Stimulated activated CD4-positive, alpha-beta T cell treated with anti-CD3 and anti-CD28 coated beads, Interleukin-4, amount 100 ng/mL, for 1 hour (primary cell): ENCODE data around the gene DAPK1.

Experiments
- DNase-seq: peaks from one replicate; pipeline ENCODE4 v3.0.0-alpha.2; 2020

The DAPK1 gene

DNA sequence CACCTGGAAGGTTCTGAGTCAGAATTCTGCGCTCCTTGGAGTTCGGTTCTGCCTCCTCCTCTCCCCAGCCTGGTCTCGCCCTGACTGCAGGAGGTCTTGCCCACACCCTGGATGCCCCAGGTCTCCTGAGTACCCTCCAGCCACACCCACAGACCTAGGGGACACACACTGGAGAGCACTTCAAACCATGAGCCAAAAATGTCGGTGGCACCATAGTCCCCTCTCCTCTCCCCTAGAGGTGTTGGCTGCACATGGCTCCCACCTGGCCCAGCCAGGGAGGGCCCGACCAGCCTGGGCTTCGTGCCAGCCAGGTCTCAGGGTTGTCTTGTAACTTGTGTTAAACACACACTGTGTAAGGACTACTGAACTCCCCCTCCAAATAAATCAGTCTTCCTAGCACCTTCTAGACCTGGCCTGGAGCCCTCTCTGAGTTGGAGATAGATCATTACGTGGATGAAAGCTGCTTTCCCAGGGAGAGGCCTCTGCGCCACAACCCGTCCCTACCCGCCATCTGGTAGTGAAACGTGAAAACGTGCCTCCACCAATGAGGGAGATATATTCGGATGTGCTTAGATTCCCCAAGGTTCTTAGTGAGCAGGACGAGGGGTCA is 178.3 kb downstream of the DAPK1 start:
- no peak for DNase-seq

DNA sequence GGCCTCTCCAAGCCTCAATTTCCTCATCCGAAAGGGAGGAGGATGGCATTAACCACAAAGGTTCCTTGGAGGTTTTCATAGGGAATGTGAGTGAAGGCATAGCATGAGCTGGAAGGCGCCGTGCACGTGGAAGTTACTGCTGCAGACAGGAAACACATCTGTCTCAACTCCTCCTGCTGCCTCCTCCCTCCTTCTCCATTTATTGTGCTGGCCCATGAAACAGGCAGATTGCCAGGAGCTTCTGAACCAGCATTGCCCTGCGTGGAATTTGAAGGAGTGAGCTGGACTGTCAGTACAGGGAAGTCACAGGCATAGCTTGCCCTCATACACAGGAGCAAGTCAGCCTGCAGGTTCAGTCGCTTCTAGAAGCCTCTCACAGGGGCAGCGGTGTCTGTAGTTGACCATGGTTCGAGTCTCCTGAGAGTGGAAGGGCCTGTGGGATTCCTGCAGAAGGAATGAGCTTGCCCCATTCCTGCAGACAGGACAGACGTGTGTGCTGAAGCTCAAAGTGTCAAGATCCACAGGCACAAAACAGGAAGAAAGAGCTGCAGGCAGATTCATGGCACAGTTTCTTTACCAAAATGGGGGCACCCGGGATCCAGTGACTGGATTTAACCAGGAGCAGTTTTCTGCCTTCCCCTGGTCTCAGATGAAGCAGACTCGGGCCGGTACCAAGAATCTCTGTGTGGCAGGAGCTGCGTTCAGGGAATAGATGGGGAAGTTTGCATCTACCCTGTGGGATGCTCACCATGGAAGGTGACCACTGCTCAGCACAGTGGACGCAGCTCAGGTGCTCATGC is 179.5 kb downstream of the DAPK1 start:
- DNase-seq: no peak

DNA sequence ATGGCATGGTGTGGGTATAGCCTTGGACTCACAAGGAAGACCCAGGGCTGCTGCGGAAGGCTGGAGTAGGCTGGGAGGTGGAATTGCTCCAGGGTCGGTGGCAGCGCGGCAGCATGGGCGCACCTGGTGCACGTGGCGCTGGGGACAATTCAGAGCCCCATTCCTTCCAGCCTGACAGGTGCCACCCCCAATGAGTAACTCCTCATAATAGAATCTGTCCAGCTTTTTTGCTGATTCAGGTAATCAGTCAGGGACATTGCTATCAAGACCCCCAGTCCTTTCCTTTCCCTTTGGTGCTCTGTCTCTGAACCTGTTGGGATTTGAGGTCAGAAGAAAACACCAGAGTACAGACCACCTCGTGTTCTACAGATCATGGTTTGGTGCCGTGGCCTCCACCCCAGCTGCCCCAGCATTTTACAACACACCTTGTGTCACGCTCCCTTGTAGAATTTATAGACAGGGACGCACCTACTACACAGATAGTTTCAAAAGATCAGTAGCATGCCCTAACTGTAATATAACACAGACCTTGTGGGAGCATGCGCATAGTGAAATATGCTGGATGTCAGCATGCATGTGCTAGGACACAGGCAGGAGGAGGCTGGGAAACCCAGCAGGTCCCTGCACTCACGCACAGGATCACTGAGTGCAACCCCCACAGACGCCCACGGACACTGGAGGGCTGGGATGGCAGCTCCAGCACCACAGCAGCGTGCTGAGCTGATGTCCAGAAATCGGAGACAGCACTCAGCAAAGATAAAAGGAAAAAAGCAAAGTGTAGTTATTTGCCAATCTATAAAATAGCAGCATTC is 180.3 kb downstream of the DAPK1 start:
- no peak for DNase-seq

DNA sequence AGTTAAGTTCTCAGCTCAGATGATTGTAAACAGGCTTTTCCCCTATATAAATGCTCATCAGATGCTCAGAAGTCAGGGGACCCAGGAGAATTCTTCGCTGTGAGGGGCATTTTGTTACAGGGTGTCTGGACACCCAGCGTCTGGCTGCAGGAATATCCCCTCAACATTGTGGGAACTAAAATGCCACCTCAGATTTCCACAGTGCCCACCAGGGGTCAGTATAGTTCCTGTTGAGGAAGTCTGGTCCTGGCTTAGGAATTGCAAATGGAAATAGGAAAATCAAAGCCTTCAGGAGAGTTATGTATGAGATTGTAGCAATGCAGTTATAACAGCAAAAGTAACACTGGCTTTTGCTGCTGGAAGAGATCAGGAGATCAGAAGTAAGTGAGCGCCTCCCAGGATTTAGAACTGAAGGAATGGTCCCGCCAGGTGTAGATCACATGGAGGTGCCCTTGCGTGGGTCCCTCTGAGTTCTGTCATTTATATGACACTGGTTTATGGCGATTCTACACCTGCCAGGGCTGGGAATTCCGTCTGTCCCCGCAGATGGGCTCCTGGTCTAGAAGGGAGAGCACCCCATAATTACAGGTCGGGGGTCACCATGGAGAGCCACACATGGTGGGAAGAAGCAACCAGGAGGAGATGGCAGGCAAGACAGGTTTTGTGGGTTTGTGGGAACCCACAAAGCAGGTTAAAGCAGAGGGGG is 181.1 kb downstream of the DAPK1 start:
- DNase-seq: no peak

DNA sequence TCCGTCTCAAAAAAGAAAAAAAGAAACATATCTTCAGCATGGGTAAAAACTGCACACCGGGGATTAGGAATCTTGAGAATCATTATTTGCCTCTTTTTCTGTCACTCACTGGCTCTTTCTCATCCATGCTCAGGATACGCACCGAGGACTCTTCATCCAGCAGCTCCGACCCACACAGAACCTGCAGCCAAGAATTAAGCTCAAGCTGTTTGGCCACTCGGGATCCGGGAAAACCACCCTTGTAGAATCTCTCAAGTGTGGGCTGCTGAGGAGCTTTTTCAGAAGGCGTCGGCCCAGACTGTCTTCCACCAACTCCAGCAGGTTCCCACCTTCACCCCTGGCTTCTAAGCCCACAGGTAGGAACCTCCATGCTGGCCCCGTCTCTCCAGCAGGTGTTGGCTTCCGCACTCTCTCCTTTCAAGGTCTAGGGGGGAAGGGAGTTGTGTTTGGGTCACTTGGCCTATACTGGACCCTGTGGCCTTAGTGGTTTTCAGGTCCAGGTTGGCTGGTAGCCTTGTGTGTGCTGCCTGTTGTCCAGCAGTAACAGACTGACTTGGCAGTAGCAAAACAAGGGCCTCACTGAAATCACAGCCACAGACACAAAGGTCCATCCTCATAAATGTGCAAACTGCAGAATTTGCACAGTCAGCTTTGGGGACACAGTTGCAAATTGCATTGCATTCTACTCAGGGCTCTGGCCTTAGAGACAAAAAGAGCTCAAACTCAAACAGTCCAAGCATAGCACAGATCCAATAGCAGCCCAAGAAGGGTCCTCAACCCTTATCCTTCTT is 183.8 kb downstream of the DAPK1 start:
- DNase-seq: no peak

DNA sequence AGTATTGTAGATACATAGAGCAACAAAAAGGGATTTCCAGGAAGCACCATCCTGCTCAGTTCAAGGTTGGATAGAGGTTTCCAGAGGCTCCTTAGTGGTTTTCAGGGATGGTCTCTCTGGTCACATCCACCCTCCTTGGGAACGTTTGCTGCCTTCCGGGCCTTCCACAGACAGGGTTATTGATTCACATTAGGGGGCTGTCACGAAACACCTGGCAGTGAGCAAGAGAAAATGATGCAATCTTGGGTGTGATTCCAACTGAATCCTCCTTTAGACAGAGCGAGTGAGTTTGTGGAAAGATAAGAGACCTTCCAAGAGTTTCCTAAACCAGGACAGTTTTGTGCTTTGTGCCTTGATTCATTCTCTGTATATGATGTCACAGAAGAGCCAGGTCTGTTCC is 184.4 kb downstream of the DAPK1 start:
- no peak for DNase-seq

DNA sequence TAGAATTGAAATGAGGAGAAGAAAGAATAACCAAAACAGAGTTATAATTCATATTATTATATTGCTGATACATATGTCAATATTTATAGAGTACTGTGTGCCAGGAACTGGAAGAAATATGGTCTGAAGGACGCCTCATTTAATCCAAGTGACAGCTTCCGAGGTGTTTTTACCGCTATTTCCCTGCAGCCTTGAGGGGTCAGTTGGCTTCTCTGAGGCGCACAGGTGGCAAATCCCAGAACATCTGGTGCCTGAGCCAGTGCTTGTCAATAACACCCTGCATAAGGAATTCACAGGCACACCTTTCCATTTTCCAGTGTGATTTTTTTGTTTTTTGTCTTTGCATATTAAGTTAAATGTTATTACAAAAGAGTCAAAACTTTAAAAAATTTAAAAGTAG is 185.0 kb downstream of the DAPK1 start:
- no peak for DNase-seq

DNA sequence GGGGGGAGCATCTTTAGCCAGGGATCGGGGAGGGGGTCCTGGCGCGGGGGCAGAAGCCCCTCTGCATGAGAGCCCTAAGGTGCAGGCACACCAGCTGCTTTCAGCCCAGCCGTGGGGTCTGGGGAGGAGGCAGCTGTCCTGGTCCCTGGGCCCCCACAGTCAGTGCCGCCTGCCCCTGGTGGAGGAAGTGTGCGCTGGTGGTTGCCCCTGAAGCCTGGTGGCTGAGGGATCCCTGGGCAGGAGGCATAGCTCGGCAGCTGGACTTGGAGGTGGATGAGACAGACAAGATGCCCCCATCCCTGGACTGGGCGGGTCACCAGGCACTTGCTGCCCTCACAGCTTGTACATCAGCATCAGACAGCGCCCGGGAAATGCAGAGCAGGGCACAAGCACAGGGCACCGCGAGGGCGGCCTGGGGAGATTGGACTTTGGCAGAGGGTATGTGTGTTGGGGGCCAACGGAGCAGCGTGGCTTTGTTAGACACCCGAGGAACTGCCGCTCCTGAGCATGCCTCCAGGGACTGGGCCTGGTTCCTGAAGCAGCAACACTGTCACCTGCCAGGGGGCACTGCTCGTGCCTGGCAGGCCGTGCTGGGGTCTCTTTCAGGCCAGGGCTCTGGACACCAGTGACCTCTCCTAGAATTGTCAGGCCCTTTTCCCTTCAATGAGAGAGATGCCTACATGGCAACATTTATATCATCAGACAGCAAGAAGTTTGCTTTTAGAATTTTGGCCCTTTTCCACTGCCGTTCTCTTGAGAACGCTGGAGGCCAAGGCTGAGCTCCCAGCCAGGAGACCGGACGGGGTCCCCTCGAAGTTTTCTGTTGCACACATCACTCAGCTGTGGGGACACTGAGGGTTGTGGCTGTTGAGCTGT is 186.3 kb downstream of the DAPK1 start:
- DNase-seq: no peak

DNA sequence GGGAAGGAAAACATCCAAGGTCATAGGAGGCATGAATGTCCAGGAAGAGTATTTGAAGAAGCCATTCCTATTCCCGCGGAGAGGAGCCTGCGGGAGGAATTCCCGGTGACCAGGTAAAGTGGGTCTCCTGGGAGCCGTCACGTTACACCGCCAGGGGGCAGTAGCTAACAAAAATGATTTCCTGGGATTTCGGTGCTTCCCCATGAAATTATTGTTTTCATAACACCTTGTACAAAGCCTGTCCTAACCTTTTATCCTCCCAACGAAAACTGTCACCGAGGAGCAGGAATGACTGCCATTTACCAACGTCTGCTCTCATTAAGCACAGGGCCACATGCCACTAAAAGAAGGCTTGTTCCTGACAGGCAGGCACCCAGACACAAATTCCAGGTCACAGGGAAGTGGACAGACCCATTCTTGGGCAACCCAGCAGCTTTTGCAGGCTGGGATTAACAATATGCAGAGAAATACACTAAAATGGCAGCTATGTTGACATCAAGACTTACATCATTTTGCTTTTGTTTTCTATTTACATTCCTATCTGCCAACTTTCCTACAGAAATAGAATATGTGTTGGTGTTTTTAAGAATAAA is 187.1 kb downstream of the DAPK1 start:
- no peak for DNase-seq

DNA sequence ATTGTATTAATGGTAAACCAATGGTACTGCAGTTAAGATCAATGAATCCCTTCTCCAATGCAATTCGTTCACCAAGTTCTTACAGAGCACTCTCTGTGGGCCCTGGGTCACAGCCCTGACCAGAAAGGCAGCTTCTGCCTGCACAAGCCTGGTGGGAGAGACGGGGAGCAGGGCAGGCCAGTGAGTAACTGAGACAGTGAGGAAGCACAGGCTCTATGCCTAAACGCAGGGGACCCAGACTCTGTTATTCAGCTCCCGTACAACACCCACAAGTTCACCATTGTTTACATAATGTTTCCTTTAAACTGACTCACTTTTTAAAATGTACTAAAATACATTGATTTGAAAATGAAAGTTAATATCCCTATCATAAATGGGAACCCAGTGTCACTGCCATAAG is 187.8 kb downstream of the DAPK1 start:
- no peak for DNase-seq

DNA sequence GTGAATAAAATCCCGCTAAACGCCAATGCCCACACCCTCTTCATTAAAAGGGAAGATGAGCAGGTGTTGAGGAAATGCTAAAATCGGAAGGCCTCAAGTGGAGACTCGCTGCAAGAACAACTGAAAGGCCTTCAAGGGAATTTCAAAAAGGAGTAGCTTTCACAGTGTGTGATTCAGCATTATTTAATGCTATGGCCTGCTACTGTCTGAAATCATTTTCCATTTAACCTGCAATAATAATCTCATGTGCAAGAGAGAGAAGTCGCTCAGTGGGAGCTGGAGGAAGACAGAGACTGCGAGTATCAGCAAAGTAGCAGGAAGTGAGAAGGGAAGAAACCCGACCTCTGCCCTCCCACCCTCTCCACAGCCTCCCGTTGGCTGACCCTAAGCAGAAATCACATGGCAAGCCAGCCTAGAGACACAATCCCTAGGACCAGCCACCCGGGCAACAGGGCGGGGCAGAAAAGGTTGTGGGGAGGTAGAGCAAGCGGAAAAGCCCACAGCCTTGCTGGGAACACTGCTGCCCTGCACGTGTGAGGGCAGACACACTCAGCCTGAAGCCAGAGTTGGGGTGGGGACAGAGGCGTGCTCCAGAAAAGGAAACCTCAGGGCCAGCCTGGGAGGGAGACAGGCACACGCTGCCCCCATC is 188.3 kb downstream of the DAPK1 start:
- DNase-seq: no peak

DNA sequence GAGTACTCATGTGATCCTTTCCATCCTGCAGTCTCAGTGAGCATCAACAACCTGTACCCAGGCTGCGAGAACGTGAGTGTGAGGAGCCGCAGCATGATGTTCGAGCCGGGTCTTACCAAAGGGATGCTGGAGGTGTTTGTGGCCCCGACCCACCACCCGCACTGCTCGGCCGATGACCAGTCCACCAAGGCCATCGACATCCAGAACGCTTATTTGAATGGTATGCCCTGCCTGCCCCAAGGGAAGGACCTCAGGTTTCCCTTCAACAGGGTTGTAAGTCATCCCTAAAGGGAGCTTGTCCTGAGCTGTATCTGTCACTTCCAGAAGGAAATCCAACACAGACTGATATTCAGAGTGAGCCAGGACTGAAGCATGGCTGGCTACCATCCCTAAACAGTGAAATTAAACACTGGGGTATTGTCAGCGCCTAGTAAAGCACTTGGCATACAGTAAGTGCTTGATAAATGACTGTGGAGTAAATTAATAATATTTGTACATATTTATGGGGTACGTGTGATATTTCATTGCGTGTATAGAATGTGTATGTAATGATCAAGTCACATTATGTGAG is 188.9 kb downstream of the DAPK1 start:
- no peak for DNase-seq

DNA sequence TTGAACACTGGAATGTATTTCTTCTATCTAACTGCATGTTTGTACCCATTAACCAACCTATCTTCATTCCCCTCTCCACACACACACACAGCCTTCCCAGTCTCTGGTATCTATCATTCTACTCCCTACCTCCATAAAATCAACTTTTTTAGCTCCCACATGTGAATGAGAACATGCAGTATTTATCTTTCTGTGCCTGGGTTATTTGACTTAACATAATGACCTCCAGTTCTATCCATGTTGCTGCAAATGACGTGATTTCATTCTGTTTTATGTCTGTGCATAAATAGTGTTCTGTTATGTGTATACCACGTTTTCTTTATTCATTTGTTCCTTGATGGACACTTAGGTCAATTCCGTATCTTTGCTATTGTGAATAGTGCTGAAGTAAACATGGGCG is 189.5 kb downstream of the DAPK1 start:
- no peak for DNase-seq

DNA sequence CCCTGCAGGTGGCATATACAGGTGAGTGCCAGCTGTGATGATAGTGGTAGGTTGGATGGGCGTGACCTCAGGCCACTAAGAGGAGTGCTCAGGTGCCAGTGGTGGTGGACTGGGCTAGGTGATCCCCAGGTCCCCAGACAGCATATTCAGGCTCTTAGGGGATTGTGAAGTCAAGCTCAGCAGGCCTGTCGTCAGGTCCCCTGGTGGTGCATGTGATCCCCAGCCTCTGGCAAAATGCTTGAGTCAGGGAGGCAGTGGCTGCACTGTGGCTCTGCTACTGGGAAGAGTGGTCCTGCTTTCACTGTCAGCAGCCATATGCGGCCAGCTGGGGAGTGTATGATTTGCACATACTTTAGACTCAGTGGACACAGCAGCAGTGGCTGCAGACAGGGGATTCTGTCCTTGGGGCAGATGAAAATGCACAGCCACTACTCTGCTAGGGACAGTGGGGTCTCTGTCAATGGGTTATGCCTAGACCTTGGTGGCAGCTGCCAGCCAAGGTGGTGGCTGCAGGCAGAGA is 196.6 kb downstream of the DAPK1 start:
- DNase-seq: no peak

DNA sequence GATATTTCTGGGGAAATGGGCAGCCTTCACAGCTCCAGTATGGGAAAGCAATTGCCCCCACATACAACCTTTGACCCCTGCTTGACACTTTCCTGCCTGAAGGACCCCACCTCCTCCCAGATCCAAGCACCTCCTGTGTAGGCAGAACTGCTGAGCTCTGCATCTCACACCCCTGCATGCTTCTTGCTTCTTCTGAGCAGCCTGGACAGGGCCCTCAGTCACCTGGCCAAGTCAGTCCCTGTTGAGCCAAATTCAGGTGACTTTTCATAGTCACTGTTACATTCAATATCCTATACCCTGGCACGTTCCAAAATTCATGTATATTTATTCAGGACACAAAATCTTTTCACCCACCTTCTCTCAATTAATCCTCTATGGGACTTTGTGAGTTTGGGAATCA is 197.9 kb downstream of the DAPK1 start:
- no peak for DNase-seq

DNA sequence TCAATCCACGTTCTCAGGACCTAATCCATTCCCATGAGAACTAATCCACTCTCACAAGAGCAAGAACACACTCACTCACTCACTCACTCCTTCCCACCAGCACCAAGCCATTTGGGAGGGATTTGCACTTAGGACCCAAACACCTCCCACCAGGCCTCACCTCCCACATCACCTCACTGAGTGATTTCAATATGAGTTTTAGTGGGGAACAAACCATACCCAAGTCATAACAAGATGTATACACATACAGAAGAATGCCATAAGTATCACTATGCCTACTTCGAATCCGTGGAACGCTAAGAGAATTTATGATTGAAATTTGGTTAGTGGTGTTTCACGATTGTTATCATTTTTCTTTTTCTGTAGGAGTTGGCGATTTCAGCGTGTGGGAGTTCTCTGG is 199.0 kb downstream of the DAPK1 start:
- no peak for DNase-seq

DNA sequence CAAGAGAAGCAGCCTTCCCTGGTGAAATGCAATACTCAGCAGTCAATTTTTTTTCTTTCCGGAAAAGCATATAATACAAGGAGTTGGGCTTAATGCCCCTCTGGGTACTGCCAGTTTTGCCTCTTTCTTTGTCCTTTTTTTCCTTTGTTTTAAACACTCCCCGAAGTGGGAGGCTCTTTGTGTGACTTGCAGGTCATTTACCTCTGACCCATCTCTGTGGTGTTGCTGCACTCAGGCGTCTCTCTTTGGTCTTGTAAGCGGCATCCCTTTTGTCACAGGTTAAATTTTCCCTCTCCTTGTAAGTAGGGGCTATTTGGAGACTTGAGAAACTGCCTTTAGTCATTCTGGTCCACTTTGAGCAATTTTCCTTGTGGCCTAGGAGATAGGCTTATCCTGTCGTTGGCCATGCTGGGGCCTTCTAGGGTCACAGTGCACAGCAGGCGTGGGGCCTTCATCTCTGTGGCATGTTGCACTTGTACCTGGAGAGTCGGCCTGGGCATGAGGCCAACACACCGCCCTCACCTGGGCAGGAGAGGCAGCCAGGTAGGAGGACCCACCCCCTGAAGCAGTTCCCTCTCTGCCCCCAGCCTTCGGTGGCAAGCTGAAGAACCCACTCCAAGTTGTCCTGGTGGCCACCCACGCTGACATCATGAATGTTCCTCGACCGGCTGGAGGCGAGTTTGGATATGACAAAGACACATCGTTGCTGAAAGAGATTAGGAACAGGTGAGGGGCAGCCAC is 200.6 kb downstream of the DAPK1 start:
- no peak for DNase-seq

DNA sequence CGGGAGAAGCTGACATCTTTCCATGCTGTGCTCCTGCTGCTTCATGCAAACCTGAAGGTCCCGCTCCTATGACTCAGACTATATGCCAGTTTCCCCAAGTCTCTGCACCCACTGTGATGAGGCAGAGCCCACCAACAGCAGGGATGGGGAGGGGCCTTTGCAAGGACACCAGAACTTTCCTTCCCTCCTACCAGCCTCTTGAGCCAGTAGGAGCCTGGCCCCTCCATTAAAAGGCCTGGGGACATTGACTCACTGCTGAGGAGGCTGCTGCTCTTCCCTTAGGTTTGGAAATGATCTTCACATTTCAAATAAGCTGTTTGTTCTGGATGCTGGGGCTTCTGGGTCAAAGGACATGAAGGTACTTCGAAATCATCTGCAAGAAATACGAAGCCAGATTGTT is 202.2 kb downstream of the DAPK1 start:
- DNase-seq: no peak

DNA sequence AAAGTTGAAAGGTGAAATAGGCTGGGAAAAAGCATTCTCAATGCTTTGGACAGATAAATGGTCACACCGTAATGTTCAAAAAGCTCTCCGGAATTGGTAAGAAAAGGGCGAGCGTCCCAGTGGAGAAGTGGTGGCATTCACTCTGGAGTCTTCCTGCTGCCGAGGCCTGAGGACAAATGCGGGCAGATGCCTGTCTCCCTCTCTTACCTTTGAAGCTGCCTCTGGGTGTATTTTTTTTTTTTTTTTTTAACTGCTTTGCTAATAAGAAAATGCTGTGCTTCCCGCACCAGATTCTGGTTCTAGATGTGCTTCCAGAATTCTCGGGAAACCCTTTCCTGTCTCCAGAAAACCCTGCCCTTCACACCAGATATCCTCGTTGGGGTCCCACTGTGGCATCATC is 203.8 kb downstream of the DAPK1 start:
- no peak for DNase-seq
